Gastroesophageal sphincter (tissue), 4 donors: Measurements from ENCODE around the gene KDM4C. TPM values are rescaled to one million over a fixed set of nuclear protein-coding genes. Genes with fewer than 3 reads are reported as not detected.

Source experiments
- ATAC-seq: fragments of 150-250 bp; one replicate; pipeline ENCODE4 v1.9.1; 2016; ENCODE audit warnings: mild to moderate bottlenecking, moderate library complexity
- H3K27ac ChIP-seq, 4 donors: fragments of 200-600 bp; sonication (generic) in 3 of 4; 1 replicate in 3 of 4; 2 replicates in 1 of 4; pipeline ENCODE4 v1.5.1; 2016 to 2019
- H3K27me3 ChIP-seq: fragments of 200-600 bp; sonication (generic); one replicate; pipeline ENCODE4 v1.5.1; 2019
- H3K36me3 ChIP-seq, 2 donors: fragments of 200-600 bp; sonication (generic); one replicate each; pipeline ENCODE4 v1.5.1; 2019; ENCODE audit warnings: control low read depth in 1 of 2
- H3K4me1 ChIP-seq, 3 donors: fragments of 200-600 bp; sonication (generic); 1 replicate in 2 of 3; 2 replicates in 1 of 3; pipeline ENCODE4 v1.5.1; 2016 to 2019; ENCODE audit warnings: control low read depth in 2 of 3
- H3K4me3 ChIP-seq, 2 donors: fragments of 200-600 bp; sonication (generic); one replicate each; pipeline ENCODE4 v1.5.1; 2019; ENCODE audit warnings: mild to moderate bottlenecking in 1 of 2, moderate library complexity in 1 of 2
- H3K9me3 ChIP-seq, 3 donors: fragments of 200-600 bp; sonication (generic); one replicate each; pipeline ENCODE4 v1.5.1; 2017 to 2019; ENCODE audit warnings: control low read depth in 2 of 3
- CTCF ChIP-seq, 4 experiments: fragments of 200-600 bp in 2 of 4; fragments of 450-650 bp in 2 of 4; sonication (generic) in 1 of 4; IDR thresholded peaks; one replicate each; pipeline ENCODE4 v1.5.1; 2017 to 2019; ENCODE audit warnings: antibody characterized with exemption in 4 of 4, mild to moderate bottlenecking in 2 of 4, moderate library complexity in 2 of 4
- EP300 ChIP-seq: sonication (generic); formaldehyde crosslinking; IDR thresholded peaks from one replicate; pipeline ENCODE4 v1.6.1; 2017; ENCODE audit warnings: antibody characterized with exemption, mild to moderate bottlenecking
- POLR2A ChIP-seq, 2 donors: fragments of 450-650 bp; IDR thresholded peaks; one replicate each; pipeline ENCODE4 v1.6.1; 2017; ENCODE audit warnings: antibody characterized with exemption in 2 of 2, mild to moderate bottlenecking in 2 of 2, moderate library complexity in 1 of 2
- POLR2AphosphoS5 ChIP-seq: sonication (generic); formaldehyde crosslinking; IDR thresholded peaks from one replicate; pipeline ENCODE4 v1.6.1; 2017; ENCODE audit warnings: antibody characterized with exemption
- WGBS, 2 donors: methylation state at CpG; one replicate each; pipeline ENCODE4 v1.1.5; 2018; ENCODE audit warnings: low coverage in 1 of 2; 5-methylcytosine and 5-hydroxymethylcytosine counted together
- total RNA-seq, 4 donors: library from RNA; depleted of rRNA; stranded (reverse); fragments of >200 nt; gene quantifications; one replicate each; pipeline ENCODE4 v1.1.0, GENCODE V29; 2016

Gene KDM4C
- total RNA-seq, 4 donors from 2014 or later = 17.7 to 65.2 (median 29.5) TPM

- H3K27me3 ChIP-seq = no peaks in the 10 kb centered on the region
Measured at GRCh38 chr9:7121055-7121454, 363.3 kb downstream of the KDM4C start.

GRCh38 chr9:7121664-7122063, 363.9 kb downstream of the KDM4C start:
- H3K36me3 ChIP-seq = peaks cover 0 to 13% of the 10 kb centered on the region in 2 donors
- no peak overlapping the region for H3K27ac ChIP-seq
- no peak for ATAC-seq
- H3K4me3 ChIP-seq = no peak overlapping the region
- no peaks in the 10 kb centered on the region for H3K9me3 ChIP-seq
- no peak for TF ChIP-seq EP300
- TF ChIP-seq POLR2A (IDR thresholded peaks at IDR 0.05) = no peak
- TF ChIP-seq POLR2AphosphoS5 = no peak
- TF ChIP-seq CTCF (IDR thresholded peaks at IDR 0.05) = no peak
- H3K27me3 ChIP-seq = no peaks in the 10 kb centered on the region
- WGBS, 2 donors = no CpG with 5 or more reads among the region's 1 CpG
- H3K4me1 ChIP-seq = no peaks in the 10 kb centered on the region

More at GRCh38 chr9:7121055-7121454, 363.3 kb downstream of the KDM4C start:
- 92 to 100% methylated on average over 2 of the region's 2 CpGs for WGBS, 2 donors
- Histone ChIP-seq H3K4me1 (no peaks in the 10 kb centered on the region), H3K9me3 (no peaks in the 10 kb centered on the region), H3K4me3 (no peak overlapping the region), H3K27ac (no peak overlapping the region), H3K36me3 (peaks cover 0 to 13% of the 10 kb centered on the region in 2 donors)
- ATAC-seq = no peak
- TF ChIP-seq POLR2AphosphoS5 = no peak
- TF ChIP-seq CTCF (IDR thresholded peaks at IDR 0.05) = no peak
- TF ChIP-seq EP300 = no peak
- TF ChIP-seq POLR2A (IDR thresholded peaks at IDR 0.05) = no peak

GRCh38 chr9:7123743-7124142, 366.0 kb downstream of the KDM4C start:
- 96 to 100% methylated on average over 3 to 4 of the region's 4 CpGs for WGBS, 2 donors
- Histone ChIP-seq H3K9me3 (no peaks in the 10 kb centered on the region), H3K4me3 (no peak overlapping the region), H3K4me1 (no peaks in the 10 kb centered on the region), H3K36me3 (peaks cover 0 to 31% of the 10 kb centered on the region in 2 donors), H3K27me3 (no peaks in the 10 kb centered on the region), H3K27ac (no peak overlapping the region)
- TF ChIP-seq EP300 = no peak
- TF ChIP-seq POLR2AphosphoS5 = no peak
- TF ChIP-seq CTCF (IDR thresholded peaks at IDR 0.05) = no peak
- TF ChIP-seq POLR2A (IDR thresholded peaks at IDR 0.05) = no peak
- ATAC-seq = no peak

GRCh38 chr9:7125231-7125630, 367.5 kb downstream of the KDM4C start:
- 96 to 100% methylated on average over 1 to 2 of the region's 2 CpGs for WGBS, 2 donors
- H3K4me1 ChIP-seq = no peaks in the 10 kb centered on the region
- H3K4me3 ChIP-seq = no peak overlapping the region
- no peak overlapping the region for H3K27ac ChIP-seq
- H3K27me3 ChIP-seq = no peaks in the 10 kb centered on the region
- H3K9me3 ChIP-seq = no peaks in the 10 kb centered on the region
- ATAC-seq = no peak
- H3K36me3 ChIP-seq = peaks cover 0 to 44% of the 10 kb centered on the region in 2 donors
- TF ChIP-seq EP300 = no peak
- TF ChIP-seq CTCF (IDR thresholded peaks at IDR 0.05) = no peak
- no peak for TF ChIP-seq POLR2AphosphoS5

- Histone ChIP-seq H3K36me3 (peaks cover 0 to 65% of the 10 kb centered on the region in 2 donors), H3K27me3 (no peaks in the 10 kb centered on the region), H3K27ac (no peak overlapping the region), H3K9me3 (no peaks in the 10 kb centered on the region), H3K4me1 (no peaks in the 10 kb centered on the region), H3K4me3 (no peak overlapping the region)
- no peak for ATAC-seq
- 40 to 65% methylated on average over 2 of the region's 2 CpGs for WGBS, 2 donors
- TF ChIP-seq EP300 = no peak
Measured at GRCh38 chr9:7129391-7129790, 371.6 kb downstream of the KDM4C start.
